ENCODE measurements around the gene OSBP2.
"Not testable (repeated sequence)": the region's sequence is repeated elsewhere in the genome, so short reads cannot be mapped to it uniquely, and the experiment has no call there.

Gene OSBP2

GRCh38 chr22:30767661-30768060 lies 73.0 kb downstream of the OSBP2 start:
- Histone ChIP-seq H3K9ac (ENCODE audit: low read depth, low read length) (no peak overlapping the region), H3K4me3 (ENCODE audit: low read length) (no peak overlapping the region), H3K4me1 (ENCODE audit: insufficient read depth, low read length) (no peaks in the 10 kb centered on the region), H3K9me3 (ENCODE audit: insufficient read depth, low read depth, low read length) (no peaks in the 10 kb centered on the region), H3K36me3 (ENCODE audit: insufficient read depth, low read length) (no peaks in the 10 kb centered on the region), H3K27me3 (ENCODE audit: insufficient read depth, low read length) (no peaks in the 10 kb centered on the region), H3K27ac (ENCODE audit: low read depth, low read length) (no peak overlapping the region)
- 91% methylated on average over 6 of the region's 6 CpGs for WGBS

DNA sequence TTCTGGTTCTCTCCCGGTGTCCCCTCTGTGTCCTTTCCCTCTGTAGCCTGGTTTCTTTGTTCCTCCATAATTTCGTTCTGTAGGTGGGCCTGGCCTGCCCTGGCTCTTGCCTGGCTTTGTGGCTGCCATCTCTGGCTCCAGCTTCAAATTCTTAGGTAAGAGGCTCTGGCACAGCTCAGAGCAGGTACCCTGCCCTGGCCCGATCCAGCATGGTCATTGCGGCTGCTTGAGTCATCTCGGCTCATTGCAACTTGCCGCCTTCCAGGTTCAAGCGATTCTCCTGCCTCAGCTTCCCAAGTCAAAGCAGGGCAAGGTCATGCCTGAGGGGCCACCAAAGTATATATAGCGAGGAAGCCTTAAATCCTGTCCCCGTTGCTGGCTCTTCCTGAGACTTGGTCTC lies 76.0 kb downstream of the OSBP2 start:
- H3K4me3 ChIP-seq (ENCODE audit: low read length), result no peak overlapping the region
- no peak overlapping the region for H3K9ac ChIP-seq (ENCODE audit: low read depth, low read length)
- H3K9me3 ChIP-seq (ENCODE audit: insufficient read depth, low read depth, low read length), result no peaks in the 10 kb centered on the region
- H3K36me3 ChIP-seq (ENCODE audit: insufficient read depth, low read length), result no peaks in the 10 kb centered on the region
- no peaks in the 10 kb centered on the region for H3K4me1 ChIP-seq (ENCODE audit: insufficient read depth, low read length)
- no peak overlapping the region for H3K27ac ChIP-seq (ENCODE audit: low read depth, low read length)
- H3K27me3 ChIP-seq (ENCODE audit: insufficient read depth, low read length), result no peaks in the 10 kb centered on the region
- WGBS, result 95% methylated on average over 9 of the region's 9 CpGs

DNA sequence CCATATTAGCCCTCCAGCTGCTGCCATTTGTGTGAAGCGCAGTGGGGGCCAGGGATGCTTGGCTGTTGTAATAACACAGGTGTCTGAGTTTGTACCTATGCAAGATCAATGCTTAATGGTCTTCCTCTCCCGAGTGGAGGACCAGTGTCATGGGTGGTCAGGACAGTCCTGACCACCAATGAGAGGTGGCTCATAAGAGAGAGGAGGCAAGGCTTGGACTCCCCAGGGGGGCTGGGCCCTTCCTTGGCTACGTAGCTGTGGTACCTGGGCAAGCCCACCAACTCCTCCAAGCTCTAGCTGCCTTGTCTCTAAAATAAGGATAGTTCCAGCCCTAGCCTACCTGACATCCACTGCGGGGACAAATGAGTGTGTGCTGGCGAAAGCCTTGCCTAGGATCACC lies 79.2 kb downstream of the OSBP2 start:
- H3K9ac ChIP-seq (ENCODE audit: low read depth, low read length), result no peak overlapping the region
- no peak overlapping the region for H3K4me3 ChIP-seq (ENCODE audit: low read length)
- WGBS, result 93% methylated on average over 5 of the region's 5 CpGs
- no peaks in the 10 kb centered on the region for H3K4me1 ChIP-seq (ENCODE audit: insufficient read depth, low read length)
- no peaks in the 10 kb centered on the region for H3K36me3 ChIP-seq (ENCODE audit: insufficient read depth, low read length)
- H3K27me3 ChIP-seq (ENCODE audit: insufficient read depth, low read length), result no peaks in the 10 kb centered on the region
- no peak overlapping the region for H3K27ac ChIP-seq (ENCODE audit: low read depth, low read length)
- H3K9me3 ChIP-seq (ENCODE audit: insufficient read depth, low read depth, low read length), result no peaks in the 10 kb centered on the region

GRCh38 chr22:30774566-30774965 lies 79.9 kb downstream of the OSBP2 start:
- H3K9ac ChIP-seq (ENCODE audit: low read depth, low read length), result no peak overlapping the region
- H3K4me1 ChIP-seq (ENCODE audit: insufficient read depth, low read length), result no peaks in the 10 kb centered on the region
- no peaks in the 10 kb centered on the region for H3K27me3 ChIP-seq (ENCODE audit: insufficient read depth, low read length)
- no peak overlapping the region for H3K27ac ChIP-seq (ENCODE audit: low read depth, low read length)
- H3K36me3 ChIP-seq (ENCODE audit: insufficient read depth, low read length), result no peaks in the 10 kb centered on the region
- no peaks in the 10 kb centered on the region for H3K9me3 ChIP-seq (ENCODE audit: insufficient read depth, low read depth, low read length)
- H3K4me3 ChIP-seq (ENCODE audit: low read length), result no peak overlapping the region
- 100% methylated on average over 1 of the region's 4 CpGs for WGBS

DNA sequence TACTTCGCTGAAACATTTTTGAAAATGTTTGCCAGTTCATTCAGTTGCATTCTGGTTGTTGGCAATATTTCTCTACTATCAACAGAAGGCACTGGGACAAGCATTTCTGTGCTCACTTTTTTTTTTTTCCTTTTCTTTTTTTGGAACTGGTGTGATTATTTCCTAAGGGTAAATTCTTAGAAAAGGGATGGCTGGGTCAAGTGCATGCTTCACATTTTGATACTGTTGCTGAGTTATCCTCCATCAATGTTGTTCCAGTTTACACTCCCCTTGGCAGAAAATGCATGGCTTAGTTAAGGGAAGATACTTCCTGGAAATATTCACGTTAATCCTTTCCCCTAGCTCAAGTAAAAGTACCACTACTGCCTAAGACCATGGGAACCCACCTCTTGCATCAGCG lies 81.8 kb downstream of the OSBP2 start:
- Histone ChIP-seq H3K27ac (ENCODE audit: low read depth, low read length) (no peak overlapping the region), H3K4me3 (ENCODE audit: low read length) (no peak overlapping the region), H3K9ac (ENCODE audit: low read depth, low read length) (no peak overlapping the region), H3K27me3 (ENCODE audit: insufficient read depth, low read length) (no peaks in the 10 kb centered on the region), H3K4me1 (ENCODE audit: insufficient read depth, low read length) (no peaks in the 10 kb centered on the region), H3K9me3 (ENCODE audit: insufficient read depth, low read depth, low read length) (no peaks in the 10 kb centered on the region), H3K36me3 (ENCODE audit: insufficient read depth, low read length) (no peaks in the 10 kb centered on the region)
- 84% methylated on average over 3 of the region's 3 CpGs for whole genome bisulfite sequencing

DNA sequence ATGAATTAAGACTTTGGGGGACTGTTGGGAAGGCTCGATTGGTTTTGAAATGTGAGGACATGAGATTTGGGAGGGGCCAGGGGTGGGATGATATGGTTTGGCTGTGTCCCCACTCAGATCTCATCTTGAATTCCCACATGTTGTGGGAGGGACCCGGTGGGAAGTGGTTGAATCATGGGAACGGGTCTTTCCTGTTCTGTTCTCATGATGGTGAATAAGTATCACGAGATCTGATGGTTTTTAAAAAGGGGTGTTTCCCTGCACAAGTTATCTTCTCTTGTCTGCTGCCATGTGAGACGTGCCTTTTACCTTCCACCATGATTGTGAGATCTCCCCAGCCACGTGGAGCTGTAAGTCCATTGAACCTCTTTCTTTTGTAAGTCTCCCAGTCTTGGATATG lies 82.5 kb downstream of the OSBP2 start:
- not testable (repeated sequence) for H3K36me3 ChIP-seq (ENCODE audit: insufficient read depth, low read length); H3K9me3 ChIP-seq (ENCODE audit: insufficient read depth, low read depth, low read length); H3K4me1 ChIP-seq (ENCODE audit: insufficient read depth, low read length); H3K27ac ChIP-seq (ENCODE audit: low read depth, low read length); H3K4me3 ChIP-seq (ENCODE audit: low read length); H3K9ac ChIP-seq (ENCODE audit: low read depth, low read length); H3K27me3 ChIP-seq (ENCODE audit: insufficient read depth, low read length)
- 90% methylated on average over 6 of the region's 6 CpGs for WGBS

- H3K9me3 ChIP-seq (ENCODE audit: insufficient read depth, low read depth, low read length), result no peaks in the 10 kb centered on the region
- H3K36me3 ChIP-seq (ENCODE audit: insufficient read depth, low read length), result no peaks in the 10 kb centered on the region
- H3K27me3 ChIP-seq (ENCODE audit: insufficient read depth, low read length), result no peaks in the 10 kb centered on the region
- no peak overlapping the region for H3K27ac ChIP-seq (ENCODE audit: low read depth, low read length)
- H3K9ac ChIP-seq (ENCODE audit: low read depth, low read length), result no peak overlapping the region
- 79% methylated on average over 2 of the region's 3 CpGs for WGBS
- no peaks in the 10 kb centered on the region for H3K4me1 ChIP-seq (ENCODE audit: insufficient read depth, low read length)
- no peak overlapping the region for H3K4me3 ChIP-seq (ENCODE audit: low read length)
These were observed 82.9 kb downstream of the OSBP2 start for GRCh38 chr22:30777587-30777986.

GRCh38 chr22:30778261-30778660 lies 83.6 kb downstream of the OSBP2 start:
- Histone ChIP-seq H3K9me3 (ENCODE audit: insufficient read depth, low read depth, low read length) (no peaks in the 10 kb centered on the region), H3K27ac (ENCODE audit: low read depth, low read length) (no peak overlapping the region), H3K27me3 (ENCODE audit: insufficient read depth, low read length) (no peaks in the 10 kb centered on the region), H3K4me3 (ENCODE audit: low read length) (no peak overlapping the region), H3K9ac (ENCODE audit: low read depth, low read length) (no peak overlapping the region), H3K4me1 (ENCODE audit: insufficient read depth, low read length) (no peaks in the 10 kb centered on the region), H3K36me3 (ENCODE audit: insufficient read depth, low read length) (no peaks in the 10 kb centered on the region)
- WGBS, result 95% methylated on average over 5 of the region's 5 CpGs

GRCh38 chr22:30780026-30780425 lies 85.4 kb downstream of the OSBP2 start:
- WGBS, result 89% methylated on average over 12 of the region's 12 CpGs

DNA sequence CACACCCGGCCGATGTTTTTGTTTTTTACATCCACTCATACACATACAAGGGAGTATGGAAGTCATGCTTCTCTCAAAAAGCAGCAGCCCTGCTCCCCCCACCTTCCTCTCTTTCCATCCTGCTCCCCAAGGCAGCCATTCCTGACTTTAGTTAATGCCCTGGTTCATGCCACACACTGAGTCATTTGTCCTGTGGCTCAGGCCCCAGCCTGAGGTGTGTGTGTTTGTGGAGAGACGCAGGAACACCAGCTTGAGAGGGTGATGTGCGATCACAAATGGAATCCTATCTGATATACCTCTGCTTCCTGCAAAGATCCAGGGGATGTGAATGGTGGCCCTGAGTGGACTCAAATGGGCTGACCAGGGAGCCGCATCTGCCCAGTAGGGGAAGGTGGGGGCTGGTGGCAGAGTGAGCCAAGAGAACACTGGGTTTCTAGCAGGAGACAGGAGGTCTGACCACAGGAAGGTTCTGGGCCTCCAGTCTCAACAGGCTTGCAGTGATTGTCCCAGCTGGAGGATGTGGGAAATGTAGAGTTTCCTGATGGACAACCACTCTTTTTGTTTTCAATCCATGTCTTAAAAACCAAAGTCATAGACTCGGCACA lies 86.7 kb downstream of the OSBP2 start:
- no peak overlapping the region for H3K9ac ChIP-seq (ENCODE audit: low read depth, low read length)
- no peaks in the 10 kb centered on the region for H3K9me3 ChIP-seq (ENCODE audit: insufficient read depth, low read depth, low read length)
- 95% methylated on average over 6 of the region's 6 CpGs for WGBS
- no peaks in the 10 kb centered on the region for H3K36me3 ChIP-seq (ENCODE audit: insufficient read depth, low read length)
- H3K27me3 ChIP-seq (ENCODE audit: insufficient read depth, low read length), result no peaks in the 10 kb centered on the region
- H3K4me3 ChIP-seq (ENCODE audit: low read length), result no peak overlapping the region
- no peak overlapping the region for H3K27ac ChIP-seq (ENCODE audit: low read depth, low read length)
- no peaks in the 10 kb centered on the region for H3K4me1 ChIP-seq (ENCODE audit: insufficient read depth, low read length)

More at GRCh38 chr22:30780026-30780425, 85.4 kb downstream of the OSBP2 start:
- no peak overlapping the region for H3K4me3 ChIP-seq (ENCODE audit: low read length)
- no peaks in the 10 kb centered on the region for H3K36me3 ChIP-seq (ENCODE audit: insufficient read depth, low read length)
- H3K27me3 ChIP-seq (ENCODE audit: insufficient read depth, low read length), result no peaks in the 10 kb centered on the region
- H3K9me3 ChIP-seq (ENCODE audit: insufficient read depth, low read depth, low read length), result no peaks in the 10 kb centered on the region
- H3K9ac ChIP-seq (ENCODE audit: low read depth, low read length), result no peak overlapping the region
- no peaks in the 10 kb centered on the region for H3K4me1 ChIP-seq (ENCODE audit: insufficient read depth, low read length)
- no peak overlapping the region for H3K27ac ChIP-seq (ENCODE audit: low read depth, low read length)

DNA sequence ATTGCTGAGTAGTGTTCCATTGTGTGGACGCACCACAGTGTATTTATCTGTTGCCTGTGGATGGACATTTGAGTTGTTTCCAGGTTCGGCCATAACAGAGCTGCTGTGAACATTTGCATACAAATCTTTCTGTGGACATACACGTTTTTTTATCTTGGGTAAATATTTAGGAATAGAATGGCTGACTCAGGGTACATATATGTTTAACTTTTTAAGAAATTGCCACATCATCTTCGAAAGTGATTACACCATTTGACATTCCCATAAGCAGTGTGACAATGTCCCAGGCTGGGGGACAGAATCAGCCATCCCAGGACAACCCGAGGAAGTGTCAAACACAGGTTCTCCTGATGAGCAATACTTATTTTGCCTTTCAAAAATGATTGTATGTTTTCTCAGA lies 87.9 kb downstream of the OSBP2 start:
- no peak overlapping the region for H3K27ac ChIP-seq (ENCODE audit: low read depth, low read length)
- no peak overlapping the region for H3K9ac ChIP-seq (ENCODE audit: low read depth, low read length)
- no peaks in the 10 kb centered on the region for H3K36me3 ChIP-seq (ENCODE audit: insufficient read depth, low read length)
- no peak overlapping the region for H3K4me3 ChIP-seq (ENCODE audit: low read length)
- no peaks in the 10 kb centered on the region for H3K27me3 ChIP-seq (ENCODE audit: insufficient read depth, low read length)
- 95% methylated on average over 5 of the region's 5 CpGs for WGBS
- no peaks in the 10 kb centered on the region for H3K4me1 ChIP-seq (ENCODE audit: insufficient read depth, low read length)
- no peaks in the 10 kb centered on the region for H3K9me3 ChIP-seq (ENCODE audit: insufficient read depth, low read depth, low read length)

- Histone ChIP-seq H3K27ac (ENCODE audit: low read depth, low read length) (no peak overlapping the region), H3K36me3 (ENCODE audit: insufficient read depth, low read length) (no peaks in the 10 kb centered on the region), H3K4me1 (ENCODE audit: insufficient read depth, low read length) (no peaks in the 10 kb centered on the region), H3K9me3 (ENCODE audit: insufficient read depth, low read depth, low read length) (no peaks in the 10 kb centered on the region), H3K4me3 (ENCODE audit: low read length) (no peak overlapping the region), H3K9ac (ENCODE audit: low read depth, low read length) (no peak overlapping the region), H3K27me3 (ENCODE audit: insufficient read depth, low read length) (no peaks in the 10 kb centered on the region)
- 98% methylated on average over 2 of the region's 2 CpGs for WGBS
These were observed 88.3 kb downstream of the OSBP2 start for GRCh38 chr22:30783021-30783420.

Data from HUES64 (cell line).